CD4-positive, alpha-beta T cell treated with Interleukin-15 for 4 hours (primary cell): Measurements from ENCODE around the gene MPV17.
A peak's percentile ranks its signal among the peaks of the same experiment; 100 is the strongest.

ENCODE experiments used
- DNase-seq: peaks from one replicate; pipeline ENCODE4 v3.0.0-alpha.2; 2020; ENCODE audit warnings: low spot score

MPV17 gene

DNA sequence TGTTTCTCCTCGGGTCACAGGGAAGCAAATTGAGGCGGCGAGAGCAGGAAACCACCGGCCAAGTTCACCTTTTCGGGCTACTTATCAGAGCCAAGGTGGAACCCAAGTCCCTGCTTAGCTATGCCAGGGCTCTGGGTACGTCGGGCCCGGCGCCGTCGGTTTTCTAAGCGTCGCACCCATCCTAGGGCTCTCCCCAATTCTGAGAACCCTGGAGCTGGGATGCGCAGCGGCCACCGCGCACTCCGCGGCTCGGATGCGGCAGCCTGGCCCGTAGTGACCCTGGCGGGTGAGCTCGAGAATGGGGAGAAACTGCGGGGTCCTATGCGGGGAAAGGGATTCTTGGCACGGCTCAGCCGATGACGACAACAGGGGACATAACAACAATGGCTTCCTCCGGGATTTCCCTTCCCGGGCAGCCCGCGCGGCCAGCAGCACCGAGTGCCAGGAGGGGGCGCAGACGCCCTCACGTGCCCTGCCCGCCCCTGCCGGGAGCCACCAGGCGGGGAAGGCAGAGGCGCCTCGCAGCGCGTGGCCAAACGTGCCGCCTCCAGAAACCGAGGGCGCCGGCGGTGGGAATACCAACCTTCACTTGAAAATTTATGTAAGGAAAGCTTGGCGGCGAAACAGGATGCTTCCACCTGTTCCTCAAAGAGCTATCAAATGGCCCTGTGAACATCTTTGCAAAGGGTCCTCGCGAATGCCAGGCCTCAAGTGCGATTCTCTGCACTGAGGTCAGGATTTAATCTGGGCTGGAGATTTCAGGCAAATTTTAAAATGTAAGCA, 58.0 kb downstream of the MPV17 start:
- DNase-seq = peak; percentile 50

DNA sequence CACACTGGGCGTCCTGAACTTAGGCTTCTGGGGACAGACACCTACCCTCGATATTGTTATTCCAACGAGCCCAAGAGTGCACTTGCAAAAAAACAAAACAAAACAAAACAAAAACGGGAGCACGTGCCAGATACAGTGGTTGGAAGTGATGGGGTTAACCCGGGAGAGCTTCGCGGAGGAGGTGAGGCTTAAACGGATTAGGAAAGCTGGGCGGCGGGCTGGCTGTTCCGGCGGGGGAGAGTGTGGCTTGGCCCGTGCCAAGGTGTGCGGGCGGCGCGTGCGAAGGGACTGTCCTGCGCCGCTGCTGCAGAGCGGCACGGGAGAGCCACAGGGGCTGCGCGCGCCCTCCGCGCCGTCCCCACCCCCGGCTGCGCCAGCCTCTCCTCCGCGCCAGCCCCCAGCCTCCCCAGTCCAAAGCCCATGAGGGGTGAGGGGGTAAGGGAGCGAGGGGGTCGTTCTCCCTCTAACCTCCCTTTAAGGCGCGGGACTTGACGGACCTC, 58.6 kb downstream of the MPV17 start:
- DNase-seq = no peak

DNA sequence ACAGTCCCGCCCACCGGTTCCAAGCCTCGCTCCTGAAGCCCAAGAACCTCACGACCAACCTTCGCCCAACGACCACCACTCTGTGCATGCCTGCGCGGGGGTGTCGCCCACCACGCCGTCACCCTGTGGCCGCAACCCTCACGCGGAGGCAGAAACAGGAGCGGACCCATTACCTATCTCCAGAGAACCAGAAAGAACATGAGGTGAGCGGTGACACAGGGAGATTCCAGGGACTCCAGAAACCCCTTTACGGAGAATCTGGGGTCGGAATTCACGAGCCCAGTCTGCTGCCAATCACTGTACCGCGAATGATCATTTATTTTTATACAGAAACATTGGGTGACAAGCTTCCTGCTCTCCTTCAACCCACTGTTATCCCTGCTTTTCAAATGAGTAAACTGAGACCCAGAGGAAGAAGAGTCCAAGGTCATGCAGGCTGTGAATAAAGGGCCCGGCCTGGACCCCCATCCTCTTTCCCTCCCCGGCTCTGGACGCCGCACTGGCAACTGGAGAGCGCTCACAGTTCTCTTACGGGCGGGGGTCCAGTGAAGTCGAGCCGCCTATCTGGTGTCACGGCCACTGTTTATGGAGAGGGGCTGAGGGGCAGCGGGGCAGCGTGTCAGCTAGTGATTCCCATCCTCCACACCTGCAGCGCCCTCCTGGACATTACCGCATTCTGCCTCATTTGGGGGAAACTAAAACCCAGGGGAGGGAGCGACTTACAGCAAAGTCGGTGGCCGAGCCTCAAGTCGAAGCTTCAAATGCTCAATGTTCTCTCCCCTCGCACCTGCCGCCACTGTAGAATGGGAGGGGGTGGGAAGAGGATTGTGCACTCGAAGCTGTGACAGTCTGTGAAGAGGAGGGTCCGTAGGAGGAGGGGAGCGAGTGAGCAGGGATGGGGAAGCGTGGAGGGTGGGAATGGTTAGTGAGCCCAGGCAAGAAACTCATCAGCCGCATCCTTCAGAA, 59.3 kb downstream of the MPV17 start:
- DNase-seq = no peak

DNA sequence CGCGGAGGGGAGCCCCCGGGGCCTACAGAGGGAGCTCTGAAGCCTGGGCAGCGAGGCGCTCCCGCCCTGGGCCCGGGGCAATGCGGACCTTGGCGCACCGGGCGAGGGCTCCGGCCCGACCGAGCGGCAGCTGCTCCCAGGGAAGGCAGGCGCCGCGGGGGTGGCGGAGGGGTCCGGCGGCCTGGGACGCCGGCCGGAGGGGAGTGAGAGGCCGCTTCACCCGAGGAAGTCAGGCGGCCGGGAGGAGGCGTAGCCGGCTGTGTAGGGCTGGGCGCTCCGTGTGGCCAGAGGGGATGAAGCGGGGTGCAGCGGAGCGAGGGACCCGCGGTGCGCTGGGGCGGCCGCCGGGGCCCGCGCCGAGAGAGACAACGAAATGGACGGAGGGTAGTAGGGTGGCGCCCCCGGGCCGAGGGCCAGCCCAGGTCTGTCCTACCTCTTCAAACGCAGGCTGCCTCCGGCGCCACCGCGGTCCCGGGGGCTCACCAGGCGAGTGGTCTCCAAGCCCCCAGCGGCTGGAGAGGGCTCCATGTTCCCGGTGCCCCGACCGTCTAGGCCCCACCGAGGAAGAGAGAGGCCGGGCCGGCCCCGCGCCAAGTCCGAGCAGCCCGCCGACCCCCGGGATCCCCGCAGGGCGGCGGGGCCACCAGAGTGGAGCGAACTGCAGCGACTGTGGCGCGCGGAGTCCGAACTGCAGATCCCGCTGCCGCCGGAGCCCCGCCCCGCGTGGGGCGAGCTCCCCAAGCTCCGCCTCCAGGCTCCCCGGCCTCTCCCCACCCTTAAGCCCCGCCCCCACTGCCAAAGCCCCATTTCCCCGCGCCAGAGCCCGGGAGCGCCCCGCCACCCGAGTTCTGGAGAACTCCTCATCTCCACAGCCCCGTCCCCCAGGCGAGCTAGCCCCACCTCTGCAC, 60.3 kb downstream of the MPV17 start, which contains the start of gene SLC30A3:
TSS of gene SLC30A3 (minus strand) at position 669 of the 908 bp plus-strand sequence. CDS start at position 528, 141 bp downstream.
- peak; percentile 59 for DNase-seq

DNA sequence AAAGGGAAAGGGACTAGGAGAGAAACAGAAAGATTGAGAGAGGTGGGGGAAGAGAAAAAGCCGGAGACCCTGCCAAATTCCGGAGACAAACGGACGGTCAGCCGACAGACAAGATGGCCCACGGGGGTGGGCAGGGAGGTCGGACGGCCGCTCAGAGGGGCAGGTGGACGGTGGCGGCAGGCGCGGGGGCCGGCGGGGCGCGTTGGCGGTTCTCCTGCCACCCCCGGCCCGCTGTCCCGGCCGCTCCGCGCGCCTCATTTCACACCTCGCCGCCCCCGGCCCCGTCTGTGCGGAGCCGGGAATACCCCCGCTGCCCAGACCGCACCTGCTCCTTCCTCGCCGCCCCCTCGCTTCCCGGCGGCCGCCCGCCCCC, 61.0 kb downstream of the MPV17 start:
- DNase-seq = no peak

DNA sequence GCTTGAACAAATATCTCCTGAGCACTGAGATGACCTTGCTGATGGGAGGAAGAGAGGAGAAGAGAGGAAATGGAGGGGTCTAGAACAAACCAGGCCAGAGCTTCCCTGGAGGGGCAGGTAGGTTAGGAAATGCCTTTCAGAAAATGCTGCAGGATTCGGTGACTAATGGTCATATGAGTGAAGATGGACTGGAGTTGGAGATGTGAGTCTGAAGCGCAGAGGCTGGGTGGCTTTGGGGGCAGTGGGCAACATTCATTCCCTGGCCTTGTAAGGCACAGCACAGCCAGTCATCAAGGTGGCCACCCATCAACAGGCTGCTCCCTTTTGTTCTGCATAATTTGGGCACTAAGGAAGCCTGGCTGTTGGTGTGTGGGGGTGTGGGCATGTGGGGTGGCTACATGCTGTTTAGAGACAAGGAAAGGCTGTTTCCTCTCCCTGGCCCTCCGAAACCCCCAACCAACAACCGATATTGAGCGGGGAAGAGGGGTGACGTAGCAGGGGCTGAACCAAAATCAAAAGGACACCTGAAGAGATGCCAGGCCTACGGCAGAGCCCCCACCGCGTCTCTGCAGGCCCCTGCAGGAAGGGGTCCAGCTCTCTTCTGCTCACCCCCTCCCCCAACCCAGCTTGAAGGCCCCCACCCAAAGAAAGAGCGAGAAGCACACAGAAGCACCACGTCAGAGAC, 61.5 kb downstream of the MPV17 start:
- no peak for DNase-seq
